ENCODE data around the gene TTC27. TPM values are rescaled to one million over a fixed set of nuclear protein-coding genes. Genes with fewer than 3 reads are reported as not detected.

Gene TTC27
- total RNA-seq, 5 donors from 2014 or later (not counting 1 experiment from before 2014, with no cell fraction given): 17.9 to 23.3 (median 21.6) TPM

DNA sequence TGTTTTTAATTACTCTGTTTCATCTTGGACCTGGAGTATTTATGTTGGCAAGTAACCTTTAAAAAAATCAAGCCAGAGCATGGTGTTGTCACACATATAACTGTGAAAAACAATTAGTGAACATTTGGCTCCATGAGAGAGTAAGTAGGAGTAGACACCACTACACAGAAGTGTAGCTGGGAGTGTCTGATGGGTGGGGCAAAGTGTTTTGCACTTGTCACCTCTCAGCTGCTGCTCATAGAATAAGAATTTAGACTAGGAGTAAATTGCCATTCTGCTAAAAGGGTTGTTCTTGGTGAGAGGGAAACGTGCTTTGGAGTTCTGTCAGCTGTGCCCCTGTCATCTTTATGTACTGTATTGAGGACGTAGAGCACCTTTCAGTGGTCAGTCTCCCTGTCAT lies 114.5 kb downstream of the TTC27 start:
- Mint-ChIP-seq H3K27ac (no peak overlapping the region), H3K4me3 (no peak overlapping the region), H3K4me1 (no peaks in the 10 kb centered on the region), H3K36me3 (peaks cover 65% of the 10 kb centered on the region), H3K27me3 (no peaks in the 10 kb centered on the region), H3K9me3 (peaks cover 0 to 6% (median 0%) of the 10 kb centered on the region in 3 donors)
- ATAC-seq (replicated peaks in 1 of 4) (no peak), DNase-seq (no peak)
- no peaks in the 10 kb centered on the region for H3K9me3 ChIP-seq
- no peak overlapping the region for H3K4me3 ChIP-seq (ENCODE audit: control insufficient read depth in 1 of 2, extremely low read depth in 1 of 2, low read length in 1 of 2)
- no peaks in the 10 kb centered on the region for H3K27me3 ChIP-seq (replicated peaks in 1 of 2; ENCODE audit: control insufficient read depth in 2 of 2, extremely low read depth in 1 of 2, insufficient read depth in 2 of 2, low read length in 1 of 2)
- ChIA-PET CTCF (no interaction called here), POLR2A (no interaction called here)
- 100% methylated on average over 1 of the region's 2 CpGs for WGBS (ENCODE audit: insufficient coverage)
- no peaks in the 10 kb centered on the region for H3K4me1 ChIP-seq (ENCODE audit: control insufficient read depth in 1 of 2, extremely low read depth in 1 of 2, insufficient read depth in 2 of 2, low read length in 2 of 2)
- H3K36me3 ChIP-seq (ENCODE audit: control insufficient read depth in 2 of 2, extremely low read depth in 1 of 2, insufficient read depth in 1 of 2, low read length in 1 of 2): peaks cover 0 to 13% of the 10 kb centered on the region in 2 donors
- no peak overlapping the region for H3K27ac ChIP-seq (ENCODE audit: low read length)

DNA sequence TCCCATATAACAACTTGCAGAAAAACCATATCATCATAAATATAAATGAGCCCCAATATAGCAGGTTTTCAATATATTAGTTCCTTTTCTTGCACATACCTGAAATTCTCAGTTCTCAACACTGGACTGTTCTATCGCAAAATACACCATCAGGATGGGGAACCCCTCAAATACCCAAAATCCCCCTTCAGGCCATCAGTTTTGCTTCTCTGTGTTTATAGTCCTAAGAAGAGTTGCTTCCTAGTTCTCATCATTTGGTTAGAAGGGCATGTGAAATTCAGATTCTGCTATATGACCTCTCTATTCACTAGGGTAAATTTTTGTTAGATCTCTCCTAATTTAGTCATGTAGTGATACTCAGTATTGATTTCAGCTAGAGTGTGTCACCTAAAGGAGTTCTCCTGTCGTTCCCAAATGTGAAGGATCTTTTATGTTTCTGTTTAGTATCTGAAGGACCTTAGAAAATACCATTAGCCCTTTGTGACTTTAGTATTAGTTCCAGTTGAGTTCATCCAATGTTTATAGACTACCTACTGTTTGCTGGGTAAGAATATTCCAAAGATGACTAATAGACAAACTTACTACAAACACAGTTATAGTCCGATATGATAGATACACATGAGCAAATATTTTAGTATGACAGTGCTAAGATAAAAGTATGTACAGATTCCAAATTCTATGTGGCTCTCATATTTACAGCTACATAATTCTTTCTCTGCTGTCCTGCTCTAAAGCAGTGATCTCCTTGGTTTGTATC lies 115.8 kb downstream of the TTC27 start:
- Histone ChIP-seq H3K4me1 (ENCODE audit: control insufficient read depth in 1 of 2, extremely low read depth in 1 of 2, insufficient read depth in 2 of 2, low read length in 2 of 2) (no peaks in the 10 kb centered on the region), H3K27ac (ENCODE audit: low read length) (no peak overlapping the region), H3K4me3 (ENCODE audit: control insufficient read depth in 1 of 2, extremely low read depth in 1 of 2, low read length in 1 of 2) (no peak overlapping the region), H3K36me3 (ENCODE audit: control insufficient read depth in 2 of 2, extremely low read depth in 1 of 2, insufficient read depth in 1 of 2, low read length in 1 of 2) (peaks cover 0 to 10% of the 10 kb centered on the region in 2 donors), H3K9me3 (no peaks in the 10 kb centered on the region), H3K27me3 (replicated peaks in 1 of 2; ENCODE audit: control insufficient read depth in 2 of 2, extremely low read depth in 1 of 2, insufficient read depth in 2 of 2, low read length in 1 of 2) (no peaks in the 10 kb centered on the region)
- Mint-ChIP-seq H3K36me3 (peaks cover 65% of the 10 kb centered on the region), H3K4me3 (no peak overlapping the region), H3K9me3 (peaks cover 0 to 7% (median 6%) of the 10 kb centered on the region in 3 donors), H3K27me3 (no peaks in the 10 kb centered on the region), H3K27ac (no peak overlapping the region), H3K4me1 (no peaks in the 10 kb centered on the region)
- no CpG with 5 or more reads among the region's 3 CpGs for WGBS (ENCODE audit: insufficient coverage)
- no peak for DNase-seq
- POLR2A ChIA-PET: interaction anchor here in 1 of 2 donors (0.7 kb wide), 1 partner anchor 855 kb away, joined by 3 read pairs; the partner anchor contains the start of gene FAM98A
- CTCF ChIA-PET: no interaction called here
- ATAC-seq (replicated peaks in 1 of 4): no peak

DNA sequence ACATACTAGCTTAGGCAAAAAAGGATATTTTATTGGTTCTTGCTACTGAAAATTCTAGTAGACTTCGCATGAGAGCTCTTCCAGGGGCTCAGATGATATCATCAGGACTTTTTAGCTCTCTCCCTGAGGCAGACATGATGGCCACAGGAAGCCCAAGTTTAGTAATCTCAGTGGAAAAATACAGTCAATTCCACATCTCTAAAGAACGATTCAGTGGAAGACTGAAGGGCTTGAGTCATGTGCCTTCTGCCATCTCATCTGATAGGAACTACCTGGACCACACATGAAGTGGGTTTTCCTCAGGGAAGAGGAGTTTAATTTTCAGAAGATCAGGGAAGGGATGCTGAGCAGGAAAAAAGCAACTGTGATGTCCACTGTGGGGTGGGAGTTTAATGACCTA lies 117.3 kb downstream of the TTC27 start:
- Histone ChIP-seq H3K27me3 (replicated peaks in 1 of 2; ENCODE audit: control insufficient read depth in 2 of 2, extremely low read depth in 1 of 2, insufficient read depth in 2 of 2, low read length in 1 of 2) (no peaks in the 10 kb centered on the region), H3K9me3 (no peaks in the 10 kb centered on the region), H3K4me1 (ENCODE audit: control insufficient read depth in 1 of 2, extremely low read depth in 1 of 2, insufficient read depth in 2 of 2, low read length in 2 of 2) (no peaks in the 10 kb centered on the region), H3K27ac (ENCODE audit: low read length) (no peak overlapping the region), H3K4me3 (ENCODE audit: control insufficient read depth in 1 of 2, extremely low read depth in 1 of 2, low read length in 1 of 2) (no peak overlapping the region), H3K36me3 (ENCODE audit: control insufficient read depth in 2 of 2, extremely low read depth in 1 of 2, insufficient read depth in 1 of 2, low read length in 1 of 2) (peaks cover 0 to 13% of the 10 kb centered on the region in 2 donors)
- ATAC-seq (replicated peaks in 1 of 4) (no peak), DNase-seq (no peak)
- H3K27me3 Mint-ChIP-seq: no peaks in the 10 kb centered on the region
- peaks cover 66% of the 10 kb centered on the region for H3K36me3 Mint-ChIP-seq
- POLR2A ChIA-PET: no interaction called here
- H3K4me1 Mint-ChIP-seq: no peaks in the 10 kb centered on the region
- 40% methylated on average over 1 of the region's 2 CpGs for WGBS (ENCODE audit: insufficient coverage)
- CTCF ChIA-PET: interaction anchor here in 1 of 2 donors (0.6 kb wide), 1 partner anchor 1352 kb away, joined by 3 read pairs; no protein-coding TSS in a partner anchor
- no peak overlapping the region for H3K27ac Mint-ChIP-seq
- no peak overlapping the region for H3K4me3 Mint-ChIP-seq
- H3K9me3 Mint-ChIP-seq: peaks cover 0 to 7% (median 6%) of the 10 kb centered on the region in 3 donors

DNA sequence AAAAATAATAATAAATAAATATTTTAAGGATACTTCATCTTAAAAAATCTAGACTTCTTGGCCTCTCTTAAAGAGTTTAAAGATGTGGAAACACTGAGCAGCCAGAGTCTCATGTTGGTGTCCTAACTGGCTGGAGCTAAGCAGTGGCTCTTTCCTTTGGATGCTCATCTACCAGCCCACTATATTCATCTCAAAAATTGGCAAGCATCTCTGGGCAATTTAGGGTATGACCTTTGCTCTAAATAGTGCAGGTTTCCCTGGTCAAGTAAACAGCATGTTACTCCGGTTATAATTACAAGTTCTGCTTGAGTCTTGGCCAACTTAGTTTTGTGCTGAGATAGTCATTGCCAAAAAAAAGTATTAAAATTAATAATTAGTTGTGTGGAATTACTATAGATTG lies 117.8 kb downstream of the TTC27 start:
- Mint-ChIP-seq H3K27ac (no peak overlapping the region), H3K9me3 (peaks cover 0 to 7% (median 6%) of the 10 kb centered on the region in 3 donors), H3K4me1 (no peaks in the 10 kb centered on the region), H3K27me3 (no peaks in the 10 kb centered on the region), H3K4me3 (no peak overlapping the region), H3K36me3 (peaks cover 69% of the 10 kb centered on the region)
- CTCF ChIA-PET: no interaction called here
- Histone ChIP-seq H3K4me3 (ENCODE audit: control insufficient read depth in 1 of 2, extremely low read depth in 1 of 2, low read length in 1 of 2) (no peak overlapping the region), H3K9me3 (no peaks in the 10 kb centered on the region), H3K27me3 (replicated peaks in 1 of 2; ENCODE audit: control insufficient read depth in 2 of 2, extremely low read depth in 1 of 2, insufficient read depth in 2 of 2, low read length in 1 of 2) (no peaks in the 10 kb centered on the region), H3K36me3 (ENCODE audit: control insufficient read depth in 2 of 2, extremely low read depth in 1 of 2, insufficient read depth in 1 of 2, low read length in 1 of 2) (peaks cover 0 to 13% of the 10 kb centered on the region in 2 donors), H3K4me1 (ENCODE audit: control insufficient read depth in 1 of 2, extremely low read depth in 1 of 2, insufficient read depth in 2 of 2, low read length in 2 of 2) (no peaks in the 10 kb centered on the region), H3K27ac (ENCODE audit: low read length) (no peak overlapping the region)
- ATAC-seq (replicated peaks in 1 of 4) (no peak), DNase-seq (no peak)
- POLR2A ChIA-PET: no interaction called here
- no CpG with 5 or more reads among the region's 1 CpG for WGBS (ENCODE audit: insufficient coverage)

DNA sequence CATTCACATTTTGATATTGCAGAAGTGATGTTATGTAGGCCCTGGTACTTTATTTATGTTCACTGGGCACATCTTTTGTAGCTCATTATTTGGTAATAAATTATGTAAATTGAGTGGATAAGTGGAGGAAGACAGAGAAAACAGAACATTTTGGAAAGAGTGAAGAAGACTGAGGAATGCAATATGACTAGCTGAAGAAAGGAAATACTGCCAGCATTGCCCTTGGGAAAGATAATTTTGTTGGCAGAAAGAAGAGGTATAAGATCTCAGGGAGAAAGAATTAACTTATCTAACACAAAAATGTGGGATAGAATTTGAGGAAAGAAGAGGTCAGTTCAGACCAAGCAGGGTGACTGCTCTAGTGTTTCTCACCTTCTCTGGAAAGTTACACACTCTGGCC lies 118.8 kb downstream of the TTC27 start:
- Histone ChIP-seq H3K4me3 (ENCODE audit: control insufficient read depth in 1 of 2, extremely low read depth in 1 of 2, low read length in 1 of 2) (no peak overlapping the region), H3K4me1 (ENCODE audit: control insufficient read depth in 1 of 2, extremely low read depth in 1 of 2, insufficient read depth in 2 of 2, low read length in 2 of 2) (no peaks in the 10 kb centered on the region), H3K27me3 (replicated peaks in 1 of 2; ENCODE audit: control insufficient read depth in 2 of 2, extremely low read depth in 1 of 2, insufficient read depth in 2 of 2, low read length in 1 of 2) (no peaks in the 10 kb centered on the region), H3K27ac (ENCODE audit: low read length) (no peak overlapping the region), H3K36me3 (ENCODE audit: control insufficient read depth in 2 of 2, extremely low read depth in 1 of 2, insufficient read depth in 1 of 2, low read length in 1 of 2) (peaks cover 0 to 13% of the 10 kb centered on the region in 2 donors), H3K9me3 (no peaks in the 10 kb centered on the region)
- ChIA-PET CTCF (no interaction called here), POLR2A (interaction anchor here in 1 of 2 donors (0.6 kb wide), 1 partner anchor 967 kb away, joined by 4 read pairs; no protein-coding TSS in a partner anchor)
- H3K9me3 Mint-ChIP-seq: peaks cover 0 to 7% (median 6%) of the 10 kb centered on the region in 3 donors
- peaks cover 71% of the 10 kb centered on the region for H3K36me3 Mint-ChIP-seq
- H3K27ac Mint-ChIP-seq: no peak overlapping the region
- no peaks in the 10 kb centered on the region for H3K27me3 Mint-ChIP-seq
- H3K4me1 Mint-ChIP-seq: peaks cover 0 to 2% (median 0%) of the 10 kb centered on the region in 3 donors
- H3K4me3 Mint-ChIP-seq: no peak overlapping the region
- DNase-seq (no peak), ATAC-seq (replicated peaks in 1 of 4) (no peak)

DNA sequence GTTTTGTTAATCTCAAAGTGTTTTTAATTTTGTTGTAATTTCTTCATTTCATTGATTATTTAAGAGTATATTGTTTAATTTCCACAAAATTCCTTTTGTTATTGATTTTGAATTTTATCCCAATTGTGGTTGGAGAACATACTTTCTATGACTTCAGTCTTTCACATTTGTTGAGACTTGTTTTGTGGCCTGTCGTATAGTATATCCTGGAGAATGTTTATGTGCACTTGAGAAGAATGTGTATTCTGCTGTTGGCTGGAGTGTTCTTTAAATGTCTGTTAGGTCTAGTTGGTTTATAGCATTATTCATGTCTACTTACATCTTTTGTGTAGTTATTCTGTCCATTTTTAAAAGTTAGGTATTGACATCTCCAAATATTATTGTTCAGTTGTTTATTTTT lies 120.3 kb downstream of the TTC27 start:
- DNase-seq (no peak), ATAC-seq (replicated peaks in 1 of 4) (no peak)
- no peaks in the 10 kb centered on the region for H3K4me1 ChIP-seq (ENCODE audit: control insufficient read depth in 1 of 2, extremely low read depth in 1 of 2, insufficient read depth in 2 of 2, low read length in 2 of 2)
- CTCF ChIA-PET: no interaction called here
- H3K27me3 Mint-ChIP-seq: no peaks in the 10 kb centered on the region
- H3K36me3 ChIP-seq (ENCODE audit: control insufficient read depth in 2 of 2, extremely low read depth in 1 of 2, insufficient read depth in 1 of 2, low read length in 1 of 2): peaks cover 0 to 6% of the 10 kb centered on the region in 2 donors
- no peak overlapping the region for H3K4me3 ChIP-seq (ENCODE audit: control insufficient read depth in 1 of 2, extremely low read depth in 1 of 2, low read length in 1 of 2)
- H3K4me3 Mint-ChIP-seq: no peak overlapping the region
- H3K9me3 Mint-ChIP-seq: peaks cover 0 to 7% (median 6%) of the 10 kb centered on the region in 3 donors
- peaks cover 0 to 2% (median 0%) of the 10 kb centered on the region in 3 donors for H3K4me1 Mint-ChIP-seq
- H3K9me3 ChIP-seq: no peaks in the 10 kb centered on the region
- H3K27ac ChIP-seq (ENCODE audit: low read length): no peak overlapping the region
- POLR2A ChIA-PET: no interaction called here
- no peaks in the 10 kb centered on the region for H3K27me3 ChIP-seq (replicated peaks in 1 of 2; ENCODE audit: control insufficient read depth in 2 of 2, extremely low read depth in 1 of 2, insufficient read depth in 2 of 2, low read length in 1 of 2)
- 100% methylated on average over 1 of the region's 1 CpG for WGBS (ENCODE audit: insufficient coverage)
- H3K36me3 Mint-ChIP-seq: peaks cover 69% of the 10 kb centered on the region
- H3K27ac Mint-ChIP-seq: no peak overlapping the region

Data from T-cell (primary cell).